GM12872 (cell line): ENCODE results near the gene TMEM212.

Experiments used
- CTCF ChIP-seq: IDR thresholded peaks from 3 replicates; pipeline ENCODE4 v1.5.1; 2011; ENCODE audit warnings: low read depth, mild to moderate bottlenecking, low read length, moderate library complexity; ENCODE audit not compliant: insufficient read depth

Gene TMEM212

GRCh38 chr3:171845481-171846284 is 2.5 kb downstream of the TMEM212 start:
- TF ChIP-seq CTCF: no peak

DNA sequence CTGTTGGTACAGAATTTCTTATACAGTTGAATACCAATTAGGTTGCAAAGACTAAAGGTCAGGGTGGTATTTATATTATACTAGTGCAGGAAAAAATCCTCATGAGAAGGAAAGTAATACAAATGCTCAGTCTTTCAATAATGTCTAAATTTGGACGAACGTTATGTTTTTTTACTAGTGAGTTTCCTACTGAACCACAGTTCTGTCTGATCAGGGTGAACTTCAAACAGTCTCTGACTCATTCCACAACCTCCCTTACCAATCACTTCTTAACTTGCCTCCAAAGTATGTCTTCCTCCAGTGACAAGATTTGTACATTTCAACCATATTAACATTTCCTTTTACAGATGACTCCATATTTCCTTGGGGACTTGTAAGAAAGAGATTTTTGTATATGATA is 3.4 kb downstream of the TMEM212 start:
- no peak for TF ChIP-seq CTCF

GRCh38 chr3:171847133-171847532 is 4.0 kb downstream of the TMEM212 start:
- no peak for TF ChIP-seq CTCF

DNA sequence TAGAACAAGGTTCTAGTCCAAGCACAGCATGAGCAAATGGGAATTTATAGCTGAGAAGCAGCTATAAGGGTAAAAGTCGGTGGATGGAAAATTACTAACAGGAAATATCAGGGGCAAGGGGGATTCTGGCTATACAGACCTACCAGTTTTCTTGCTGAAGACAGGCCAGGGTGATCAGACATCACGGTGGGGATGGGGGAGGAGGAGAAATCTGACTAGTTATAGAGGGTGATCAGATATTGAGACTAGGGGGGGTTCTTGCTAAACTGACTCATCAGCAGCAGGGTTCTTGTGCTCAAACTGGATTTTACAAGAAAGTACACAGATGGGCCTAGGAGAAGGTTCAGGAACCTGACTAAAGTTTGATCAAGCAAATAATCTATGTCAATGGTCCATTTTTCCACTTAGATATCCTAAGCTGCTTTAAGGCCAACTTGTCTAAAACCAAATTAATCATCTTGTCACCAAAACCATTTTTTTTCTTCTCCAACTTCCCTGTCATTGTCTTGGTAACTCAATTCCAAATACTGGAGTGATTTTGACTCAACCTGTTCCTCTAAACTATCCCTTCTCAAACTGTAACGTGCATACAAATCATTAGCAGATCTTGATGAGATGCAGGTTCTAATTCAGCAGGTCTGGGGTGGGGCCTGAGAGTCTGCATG is 4.6 kb downstream of the TMEM212 start:
- no peak for TF ChIP-seq CTCF

GRCh38 chr3:171849617-171850319 is 6.6 kb downstream of the TMEM212 start:
- TF ChIP-seq CTCF: no peak

GRCh38 chr3:171850320-171850959 is 7.3 kb downstream of the TMEM212 start:
- no peak for TF ChIP-seq CTCF
